Measurements from ENCODE around the gene MKKS. TPM values are rescaled to one million over a fixed set of nuclear protein-coding genes. Genes with fewer than 3 reads are reported as not detected.

The MKKS gene
- total and polyA plus RNA-seq, 9 of the 15 experiments (the other 6 are each of a cell fraction or from before 2014, with no cell fraction given): 6.8 to 26.8 (median 12.0) TPM

- DNase-seq (ENCODE audit: extremely low read depth in 1 of 4, low spot score in 3 of 4): no peak
- Histone ChIP-seq H4K20me1 (replicated peaks; ENCODE audit: control insufficient read depth, insufficient read depth, low read length) (no peaks in the 10 kb centered on the region), H3K9ac (ENCODE audit: insufficient read depth in 1 of 2, low read depth in 2 of 2, low read length in 2 of 2) (no peak overlapping the region), H3K9me3 (replicated peaks; ENCODE audit: control insufficient read depth, insufficient read depth, low read depth, low read length) (no peaks in the 10 kb centered on the region; the same call in 1 of the 2 replicates), H2AFZ (ENCODE audit: low read depth, low read length) (no peak overlapping the region), H3K9me1 (ENCODE audit: control insufficient read depth, insufficient read depth, low read length) (no peaks in the 10 kb centered on the region), H3K4me3 (no peak overlapping the region), H3K27ac (ENCODE audit: extremely low read depth, low read depth, low read length) (no peak overlapping the region), H3K79me2 (ENCODE audit: control insufficient read depth, insufficient read depth, low read length) (peaks cover 12% of the 10 kb centered on the region), H3K4me1 (replicated peaks in 1 of 2; ENCODE audit: control insufficient read depth in 2 of 2, insufficient read depth in 2 of 2, low read length in 2 of 2) (peaks cover 0 to 3% of the 10 kb centered on the region in 2 experiments; a peak in 3 of 5 replicates), H3K36me3 (ENCODE audit: control insufficient read depth, insufficient read depth, low read length) (no peaks in the 10 kb centered on the region), H3K27me3 (ENCODE audit: control insufficient read depth in 2 of 2, insufficient read depth in 2 of 2, low read length in 2 of 2) (no peaks in the 10 kb centered on the region), H3K4me2 (ENCODE audit: insufficient read depth, low read length) (no peak overlapping the region)
- ChIA-PET POLR2A (no interaction called here), CTCF (ENCODE audit: low intra/inter-chr PET ratio) (no interaction called here)
- in situ Hi-C loops (cut with MboI) (no loop called here), intact Hi-C loops (cut with micrococcal nuclease) (no loop called here)
- BruUV-seq (replicated peaks): no TSS peak
- ATAC-seq: peak; percentile 43; the same call in 2 of the 3 replicates
- no peak for FAIRE-seq
- TF ChIP-seq NR1H2 (CRISPR knock-in tag; IDR thresholded peaks at IDR 0.05) (no peak), PTRF (tag; IDR thresholded peaks at IDR 0.05) (no peak), RNF2 (IDR thresholded peaks at IDR 0.05) (no peak), TEAD2 (tag; IDR thresholded peaks at IDR 0.05) (no peak), GABPB2 (CRISPR knock-in tag; conservative IDR thresholded peaks at IDR 0.05) (no peak), HDAC8 (tag; IDR thresholded peaks at IDR 0.05) (no peak), PTTG1 (tag; IDR thresholded peaks at IDR 0.05; ENCODE audit: low read depth) (no peak), KAT2B (IDR thresholded peaks at IDR 0.05; ENCODE audit: low read depth, low read length) (no peak), KLF13 (tag; IDR thresholded peaks at IDR 0.05; ENCODE audit: borderline replicate concordance, low read depth) (no peak), ZNF217 (CRISPR knock-in tag; IDR thresholded peaks at IDR 0.05) (no peak), NCOA4 (IDR thresholded peaks at IDR 0.05; ENCODE audit: partially characterized antibody) (no peak), RAD21 (CRISPR knock-in tag; conservative IDR thresholded peaks at IDR 0.05 in 1 of 2, IDR thresholded peaks at IDR 0.05 in 1 of 2) (no peak), PCBP2 (IDR thresholded peaks at IDR 0.05; ENCODE audit: low read depth, low read length, poor library complexity, severe bottlenecking) (no peak), RBM17 (IDR thresholded peaks at IDR 0.05; ENCODE audit: borderline replicate concordance, low read depth, low read length) (no peak), SMARCB1 (IDR thresholded peaks at IDR 0.05; ENCODE audit: insufficient read length, low read depth) (no peak), HNRNPH1 (optimal IDR thresholded peaks at IDR 0.05; ENCODE audit: low read depth, low read length) (no peak)
- TF ChIP-seq, protein P1, sequence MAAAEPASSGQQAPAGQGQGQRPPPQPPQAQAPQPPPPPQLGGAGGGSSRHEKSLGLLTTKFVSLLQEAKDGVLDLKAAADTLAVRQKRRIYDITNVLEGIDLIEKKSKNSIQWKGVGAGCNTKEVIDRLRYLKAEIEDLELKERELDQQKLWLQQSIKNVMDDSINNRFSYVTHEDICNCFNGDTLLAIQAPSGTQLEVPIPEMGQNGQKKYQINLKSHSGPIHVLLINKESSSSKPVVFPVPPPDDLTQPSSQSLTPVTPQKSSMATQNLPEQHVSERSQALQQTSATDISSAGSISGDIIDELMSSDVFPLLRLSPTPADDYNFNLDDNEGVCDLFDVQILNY (CRISPR knock-in tag; IDR thresholded peaks at IDR 0.05): no peak
- TF ChIP-seq, protein P2, sequence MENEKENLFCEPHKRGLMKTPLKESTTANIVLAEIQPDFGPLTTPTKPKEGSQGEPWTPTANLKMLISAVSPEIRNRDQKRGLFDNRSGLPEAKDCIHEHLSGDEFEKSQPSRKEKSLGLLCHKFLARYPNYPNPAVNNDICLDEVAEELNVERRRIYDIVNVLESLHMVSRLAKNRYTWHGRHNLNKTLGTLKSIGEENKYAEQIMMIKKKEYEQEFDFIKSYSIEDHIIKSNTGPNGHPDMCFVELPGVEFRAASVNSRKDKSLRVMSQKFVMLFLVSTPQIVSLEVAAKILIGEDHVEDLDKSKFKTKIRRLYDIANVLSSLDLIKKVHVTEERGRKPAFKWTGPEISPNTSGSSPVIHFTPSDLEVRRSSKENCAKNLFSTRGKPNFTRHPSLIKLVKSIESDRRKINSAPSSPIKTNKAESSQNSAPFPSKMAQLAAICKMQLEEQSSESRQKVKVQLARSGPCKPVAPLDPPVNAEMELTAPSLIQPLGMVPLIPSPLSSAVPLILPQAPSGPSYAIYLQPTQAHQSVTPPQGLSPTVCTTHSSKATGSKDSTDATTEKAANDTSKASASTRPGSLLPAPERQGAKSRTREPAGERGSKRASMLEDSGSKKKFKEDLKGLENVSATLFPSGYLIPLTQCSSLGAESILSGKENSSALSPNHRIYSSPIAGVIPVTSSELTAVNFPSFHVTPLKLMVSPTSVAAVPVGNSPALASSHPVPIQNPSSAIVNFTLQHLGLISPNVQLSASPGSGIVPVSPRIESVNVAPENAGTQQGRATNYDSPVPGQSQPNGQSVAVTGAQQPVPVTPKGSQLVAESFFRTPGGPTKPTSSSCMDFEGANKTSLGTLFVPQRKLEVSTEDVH (IDR thresholded peaks at IDR 0.05; ENCODE audit: low read depth, partially characterized antibody): no peak
- TF ChIP-seq, protein P3, sequence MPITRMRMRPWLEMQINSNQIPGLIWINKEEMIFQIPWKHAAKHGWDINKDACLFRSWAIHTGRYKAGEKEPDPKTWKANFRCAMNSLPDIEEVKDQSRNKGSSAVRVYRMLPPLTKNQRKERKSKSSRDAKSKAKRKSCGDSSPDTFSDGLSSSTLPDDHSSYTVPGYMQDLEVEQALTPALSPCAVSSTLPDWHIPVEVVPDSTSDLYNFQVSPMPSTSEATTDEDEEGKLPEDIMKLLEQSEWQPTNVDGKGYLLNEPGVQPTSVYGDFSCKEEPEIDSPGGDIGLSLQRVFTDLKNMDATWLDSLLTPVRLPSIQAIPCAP (CRISPR knock-in tag; IDR thresholded peaks at IDR 0.05; ENCODE audit: borderline replicate concordance): no peak
Measured at GRCh38 chr20:10454151-10454750, 20.2 kb upstream of the MKKS start.
